HuH-7 (cell line): Measurements from ENCODE around the gene HPRT1.

Experiments
- DNase-seq: peaks from one replicate; pipeline ENCODE4 v3.0.0; 2011; ENCODE audit warnings: low spot score

Gene HPRT1

GRCh38 chrX:134476284-134476683 lies 16.3 kb downstream of the HPRT1 start:
- no peak for DNase-seq

- DNase-seq, result no peak
Observed at GRCh38 chrX:134478374-134478773, 18.4 kb downstream of the HPRT1 start.

GRCh38 chrX:134480061-134480460 lies 20.1 kb downstream of the HPRT1 start:
- no peak for DNase-seq

- DNase-seq, result no peak
Observed at GRCh38 chrX:134481339-134481738, 21.4 kb downstream of the HPRT1 start.

GRCh38 chrX:134482371-134482770 lies 22.4 kb downstream of the HPRT1 start:
- no peak for DNase-seq

GRCh38 chrX:134484039-134484438 lies 24.1 kb downstream of the HPRT1 start:
- peak; percentile 5 for DNase-seq

GRCh38 chrX:134501941-134502340 lies 42.0 kb downstream of the HPRT1 start:
- no peak for DNase-seq

GRCh38 chrX:134502686-134503085 lies 42.7 kb downstream of the HPRT1 start:
- DNase-seq, result no peak

- DNase-seq, result no peak
Observed at GRCh38 chrX:134512566-134512965, 52.6 kb downstream of the HPRT1 start.

GRCh38 chrX:134513091-134513490 lies 53.1 kb downstream of the HPRT1 start:
- DNase-seq, result no peak

GRCh38 chrX:134520860-134521390 lies 61.0 kb downstream of the HPRT1 start:
- peak; percentile 51 for DNase-seq

- no peak for DNase-seq
Observed at GRCh38 chrX:134524181-134524580, 64.2 kb downstream of the HPRT1 start.

- no peak for DNase-seq
Observed at GRCh38 chrX:134525086-134525792, 65.3 kb downstream of the HPRT1 start.

- DNase-seq, result no peak
Observed at GRCh38 chrX:134526399-134526798, 66.4 kb downstream of the HPRT1 start.

- no peak for DNase-seq
Observed at GRCh38 chrX:134528960-134529359, 69.0 kb downstream of the HPRT1 start.

- DNase-seq, result no peak
Observed at GRCh38 chrX:134529481-134529880, 69.5 kb downstream of the HPRT1 start.

GRCh38 chrX:134530845-134531244 lies 70.9 kb downstream of the HPRT1 start:
- DNase-seq, result no peak

GRCh38 chrX:134533352-134533751 lies 73.4 kb downstream of the HPRT1 start:
- DNase-seq, result no peak

- no peak for DNase-seq
Observed at GRCh38 chrX:134533952-134534351, 74.0 kb downstream of the HPRT1 start.

- DNase-seq, result no peak
Observed at GRCh38 chrX:134537179-134537955, 77.4 kb downstream of the HPRT1 start.

GRCh38 chrX:134538316-134538715 lies 78.4 kb downstream of the HPRT1 start:
- DNase-seq, result no peak

GRCh38 chrX:134541906-134542305 lies 81.9 kb downstream of the HPRT1 start:
- no peak for DNase-seq

- no peak for DNase-seq
Observed at GRCh38 chrX:134542485-134542884, 82.5 kb downstream of the HPRT1 start.
